GM21447 (cell line): ENCODE measurements around the gene ZC3HAV1.
"Not testable (repeated sequence)": the region's sequence is repeated elsewhere in the genome, so short reads cannot be mapped to it uniquely, and the experiment has no call there.

Experiments used
- ATAC-seq: cut with Tn5 transposase; IDR thresholded peaks from one replicate; pipeline ENCODE4 v1.9.1; 2021; ENCODE audit not compliant: unreplicated experiment

The ZC3HAV1 gene

GRCh38 chr7:139055674-139056073, 53.8 kb downstream of the ZC3HAV1 start:
- no peak for ATAC-seq

- ATAC-seq: not testable (repeated sequence)
Observed at GRCh38 chr7:139054656-139055055, 54.9 kb downstream of the ZC3HAV1 start.

DNA sequence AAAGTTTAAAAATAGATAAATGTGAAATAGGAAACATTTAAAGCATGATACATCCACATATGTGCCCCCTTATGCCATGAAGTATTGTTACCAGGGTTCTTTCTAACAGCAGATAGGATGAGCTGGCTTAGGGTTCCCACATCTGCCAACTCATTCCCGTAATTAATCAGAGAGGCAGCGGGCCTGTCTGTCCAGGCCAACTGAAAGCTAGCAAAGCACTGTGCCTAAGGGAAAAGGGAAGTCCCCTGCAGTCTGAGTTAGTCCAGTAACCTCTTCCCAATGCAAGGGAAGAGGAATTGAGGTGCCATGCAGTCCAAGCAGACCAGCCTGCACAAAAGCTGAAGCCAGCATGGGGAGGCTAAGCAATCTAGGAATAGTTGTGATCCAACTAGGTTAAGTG, 55.4 kb downstream of the ZC3HAV1 start:
- ATAC-seq: no peak

DNA sequence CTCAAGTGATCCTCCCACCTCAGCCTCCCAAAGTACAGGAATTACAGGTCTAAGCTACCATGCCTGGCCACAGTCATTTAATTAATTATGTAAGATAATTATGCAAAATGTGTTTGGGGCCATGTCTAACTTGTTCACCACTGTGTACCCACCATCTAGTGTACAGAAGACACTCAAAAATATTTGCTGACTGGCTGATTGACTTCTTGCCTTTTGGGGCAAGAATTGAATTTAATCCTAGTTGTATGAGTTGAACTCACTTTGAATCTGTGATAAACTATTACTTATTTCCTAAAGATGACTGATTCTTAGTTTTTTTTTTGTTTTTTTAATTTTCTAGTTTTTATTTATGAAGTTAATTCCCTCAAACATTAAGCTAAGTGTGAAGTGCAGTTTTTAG, 57.9 kb downstream of the ZC3HAV1 start:
- ATAC-seq: no peak

- ATAC-seq: no peak
Observed at GRCh38 chr7:139049936-139050335, 59.6 kb downstream of the ZC3HAV1 start.

DNA sequence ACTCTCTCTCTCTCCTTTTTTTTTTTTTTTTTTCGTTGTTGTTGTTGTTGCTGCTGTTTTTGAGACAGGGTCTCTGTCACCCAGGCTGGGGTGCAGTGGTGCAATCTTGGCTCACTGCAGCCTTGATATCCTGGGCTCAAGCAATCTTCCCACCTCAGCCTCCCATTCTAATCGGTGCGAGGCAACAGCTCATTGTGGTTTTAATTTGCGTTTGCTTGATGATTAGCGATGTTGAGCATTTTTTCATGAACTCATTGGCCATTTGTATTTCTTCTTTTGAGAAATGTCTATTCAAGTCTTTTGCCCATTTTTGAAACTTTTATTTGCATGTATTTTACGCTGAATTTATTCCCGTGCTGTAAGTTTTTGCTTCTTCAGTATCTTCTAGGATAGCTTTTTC, 60.4 kb downstream of the ZC3HAV1 start:
- ATAC-seq: no peak

DNA sequence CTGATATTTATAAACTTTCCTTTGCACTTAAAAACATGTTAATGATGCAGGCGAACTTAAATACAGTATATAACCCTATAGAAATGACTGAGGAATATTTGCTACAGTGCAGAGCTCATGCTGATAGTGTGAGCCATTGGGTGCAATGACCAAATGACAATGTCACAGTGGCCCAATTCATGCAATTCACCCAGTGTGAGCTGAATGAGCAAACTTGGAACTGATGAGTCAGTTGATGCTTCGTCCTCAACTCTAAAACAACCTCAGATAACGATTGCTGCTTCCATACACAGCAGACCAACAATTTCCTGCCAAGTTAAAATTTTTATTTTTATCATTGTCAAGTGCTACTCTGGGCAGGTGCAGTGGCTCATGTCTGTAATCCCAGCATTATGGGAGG, 61.5 kb downstream of the ZC3HAV1 start:
- ATAC-seq: no peak

- no peak for ATAC-seq
Observed at GRCh38 chr7:139046143-139046542, 63.4 kb downstream of the ZC3HAV1 start.

- ATAC-seq: no peak
Observed at GRCh38 chr7:139044813-139045794, 64.4 kb downstream of the ZC3HAV1 start.

GRCh38 chr7:139043823-139044812, 65.4 kb downstream of the ZC3HAV1 start:
- peak; percentile 49 for ATAC-seq

GRCh38 chr7:139041378-139042085, 68.0 kb downstream of the ZC3HAV1 start:
- ATAC-seq: no peak

GRCh38 chr7:139038691-139039090, 70.8 kb downstream of the ZC3HAV1 start:
- ATAC-seq: no peak

GRCh38 chr7:139036901-139037300, 72.6 kb downstream of the ZC3HAV1 start:
- no peak for ATAC-seq

DNA sequence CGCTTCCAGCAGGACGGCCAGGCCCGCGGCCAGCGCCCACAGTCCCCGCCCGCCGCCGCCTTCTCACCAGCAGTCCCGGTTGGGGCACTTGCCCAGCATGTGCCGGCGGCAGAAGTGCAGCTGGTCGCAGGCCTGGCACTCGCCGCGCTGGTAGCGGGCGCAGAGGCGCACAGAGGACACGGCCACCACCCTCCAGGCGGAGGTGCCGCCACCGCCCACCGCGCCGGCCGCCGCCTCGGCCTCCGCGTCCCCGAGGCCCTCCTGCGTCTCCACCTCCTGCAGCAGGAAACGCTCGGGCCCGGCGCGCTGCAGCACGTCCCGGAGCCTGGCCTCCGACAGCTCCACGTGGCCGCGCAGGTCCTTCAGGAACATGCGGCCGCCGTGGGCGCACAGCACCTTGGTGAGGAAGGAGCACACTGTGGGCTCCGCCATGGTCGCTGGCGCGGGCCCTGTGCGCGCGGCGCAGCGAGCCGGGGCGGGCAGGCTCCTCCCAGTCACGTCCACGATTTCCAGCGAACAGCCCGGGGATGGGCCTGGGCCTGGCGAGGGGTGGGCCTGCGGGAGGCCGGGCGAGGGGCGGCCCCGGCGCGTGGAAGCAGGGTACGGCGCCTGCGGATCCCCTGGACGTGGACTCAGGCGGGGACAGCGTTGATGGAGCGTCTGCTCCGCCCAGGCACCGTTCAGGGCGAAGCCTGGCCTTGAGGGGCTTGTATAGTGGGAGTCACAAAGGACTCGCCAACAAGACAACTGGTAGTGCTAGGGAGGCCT, 73.8 kb downstream of the ZC3HAV1 start, which contains the start of gene ZC3HAV1L:
TSS of gene ZC3HAV1L (minus strand) at position 457 of the 768 bp plus-strand sequence. CDS start at position 432, 25 bp downstream.
- ATAC-seq: peak; percentile 78

GRCh38 chr7:139034855-139035585, 74.5 kb downstream of the ZC3HAV1 start:
- peak; percentile 57 for ATAC-seq

- ATAC-seq: no peak
Observed at GRCh38 chr7:139034336-139034735, 75.2 kb downstream of the ZC3HAV1 start.

DNA sequence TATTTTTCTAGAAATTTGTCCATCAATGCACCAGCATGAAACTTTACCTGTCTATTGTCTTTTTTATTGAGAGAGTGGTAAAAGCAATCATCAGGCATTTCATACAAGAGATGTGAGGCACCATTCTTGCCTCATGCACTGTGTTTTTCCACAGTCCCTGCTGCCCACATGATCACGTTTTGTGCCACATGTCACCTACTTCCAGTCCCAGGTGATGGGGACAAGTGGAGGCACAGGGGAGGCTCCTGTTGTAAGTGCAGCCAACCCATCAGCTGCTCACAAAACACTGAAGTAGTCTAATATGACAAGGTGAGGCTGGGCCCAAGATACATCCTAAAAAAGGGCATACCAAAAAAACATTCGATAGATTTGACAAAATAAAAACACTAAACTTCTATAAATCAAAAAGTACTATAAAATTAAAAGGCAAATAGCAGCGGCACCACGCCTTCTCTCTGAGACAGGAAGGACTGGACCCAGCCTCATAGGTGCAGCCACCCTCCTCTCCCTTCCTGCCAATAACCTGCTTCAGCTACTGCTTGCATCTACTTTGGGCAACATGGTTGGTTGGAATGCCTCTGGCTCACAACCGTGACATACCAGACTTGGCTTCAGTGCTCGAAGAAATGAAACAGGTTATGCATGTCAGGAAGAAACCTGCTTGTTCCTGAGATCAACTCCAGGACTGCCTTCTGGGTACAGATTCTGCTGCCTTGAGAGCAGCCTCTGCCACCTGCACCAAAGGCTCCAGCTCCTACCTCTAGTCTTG, 76.0 kb downstream of the ZC3HAV1 start:
- no peak for ATAC-seq

DNA sequence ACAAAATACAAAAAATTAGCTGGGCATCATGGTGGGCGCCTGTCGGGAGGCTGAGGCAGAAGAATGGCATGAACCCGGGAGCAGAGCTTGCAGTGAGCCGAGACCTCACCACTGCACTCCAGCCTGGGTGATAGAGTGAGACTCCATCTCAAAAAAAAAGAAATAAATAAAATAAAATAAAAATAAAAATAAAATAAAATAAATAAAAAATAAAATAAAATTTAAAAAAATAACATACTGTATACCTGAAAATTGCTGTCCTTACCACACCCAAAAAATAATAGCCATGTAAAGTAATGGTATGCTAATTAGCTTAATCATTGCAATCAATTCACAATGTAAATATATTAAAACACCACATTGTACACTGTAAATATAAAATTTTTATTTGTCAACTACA, 77.0 kb downstream of the ZC3HAV1 start:
- no peak for ATAC-seq

DNA sequence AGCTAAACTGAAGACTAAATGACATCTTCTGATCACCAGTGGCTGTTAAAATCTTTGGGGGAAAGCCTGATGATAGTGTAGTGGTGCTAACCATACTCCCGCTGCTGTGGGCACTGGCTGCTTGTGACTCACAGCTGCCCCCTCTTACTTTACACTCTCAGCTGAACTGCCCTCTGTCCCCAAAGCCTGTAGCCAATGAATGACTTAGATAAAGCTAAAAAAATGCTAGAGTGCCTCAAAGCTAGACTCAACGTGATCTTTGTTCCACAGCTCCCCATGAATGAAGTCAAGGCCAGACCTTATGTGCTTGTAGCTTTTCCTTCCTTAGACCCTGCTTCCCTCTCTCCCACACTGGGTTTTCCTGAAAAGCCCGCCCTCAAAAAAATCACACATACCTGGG, 80.2 kb downstream of the ZC3HAV1 start:
- no peak for ATAC-seq
